Astrocyte (in vitro differentiated cells and primary cell): ENCODE results near the gene FAM78B. TPM values are rescaled to one million over a fixed set of nuclear protein-coding genes. Genes with fewer than 3 reads are reported as not detected.

ENCODE experiments used
- DNase-seq: peaks from one replicate; pipeline ENCODE4 v3.0.0-alpha.2; 2010; ENCODE audit warnings: low read depth
- FAIRE-seq: peaks from 2 replicates; lab custom pipeline; 2011; peaks lifted over from hg19 to GRCh38; lab: Jason Lieb, UNC
- H2AFZ ChIP-seq: 2 replicates; pipeline ENCODE4 v1.6.0; 2012; ENCODE audit warnings: low read depth, low read length, inconsistent platforms
- H3K27ac ChIP-seq: 2 replicates; pipeline ENCODE4 v1.5.1; 2011; ENCODE audit warnings: low read depth, low read length, inconsistent platforms
- H3K27me3 ChIP-seq: 2 replicates; pipeline ENCODE4 v1.6.0; 2011; ENCODE audit warnings: low read length, inconsistent platforms; ENCODE audit not compliant: insufficient read depth
- H3K36me3 ChIP-seq: 2 replicates; pipeline ENCODE4 v1.5.1; 2011; ENCODE audit warnings: low read length, inconsistent platforms; ENCODE audit not compliant: insufficient read depth
- H3K4me1 ChIP-seq: 2 replicates; pipeline ENCODE4 v1.5.1; 2011; ENCODE audit warnings: low read length, inconsistent platforms; ENCODE audit not compliant: insufficient read depth
- H3K4me2 ChIP-seq: 2 replicates; pipeline ENCODE4 v1.6.0; 2012; ENCODE audit warnings: low read length, inconsistent platforms
- H3K4me3 ChIP-seq: 2 replicates; pipeline ENCODE4 v1.5.1; 2011; ENCODE audit warnings: low read depth, mild to moderate bottlenecking, low read length, inconsistent platforms; ENCODE audit not compliant: insufficient read depth
- H3K79me2 ChIP-seq: 2 replicates; pipeline ENCODE4 v1.6.0; 2012; ENCODE audit warnings: mild to moderate bottlenecking, low read length, inconsistent platforms; ENCODE audit not compliant: insufficient read depth
- H3K9ac ChIP-seq: 2 replicates; pipeline ENCODE4 v1.6.0; 2012; ENCODE audit warnings: mild to moderate bottlenecking, low read length, inconsistent platforms
- H3K9me3 ChIP-seq: 2 replicates; pipeline ENCODE4 v1.5.1; 2012; ENCODE audit warnings: low read depth, mild to moderate bottlenecking, low read length, inconsistent platforms; ENCODE audit not compliant: insufficient read depth
- H4K20me1 ChIP-seq: 2 replicates; pipeline ENCODE4 v1.6.0; 2012; ENCODE audit warnings: low read length, inconsistent platforms; ENCODE audit not compliant: insufficient read depth
- H3K27ac Mint-ChIP-seq: one replicate; pipeline ENCODE4 v1.8.0; 2021; ENCODE audit warnings: mild to moderate bottlenecking, mixed read lengths; ENCODE audit not compliant: unreplicated experiment
- H3K27me3 Mint-ChIP-seq: one replicate; pipeline ENCODE4 v1.8.0; 2021; ENCODE audit warnings: low read depth, mixed read lengths; ENCODE audit not compliant: unreplicated experiment
- H3K36me3 Mint-ChIP-seq: one replicate; pipeline ENCODE4 v1.8.0; 2021; ENCODE audit warnings: low read depth, mixed read lengths; ENCODE audit not compliant: unreplicated experiment
- H3K4me1 Mint-ChIP-seq: one replicate; pipeline ENCODE4 v1.8.0; 2021; ENCODE audit warnings: low read depth, mixed read lengths; ENCODE audit not compliant: unreplicated experiment
- H3K4me3 Mint-ChIP-seq: one replicate; pipeline ENCODE4 v1.8.0; 2021; ENCODE audit warnings: mild to moderate bottlenecking, moderate library complexity, mixed read lengths; ENCODE audit not compliant: unreplicated experiment
- H3K9me3 Mint-ChIP-seq: one replicate; pipeline ENCODE4 v1.8.0; 2021; ENCODE audit warnings: mild to moderate bottlenecking, mixed read lengths; ENCODE audit not compliant: unreplicated experiment
- EZH2 ChIP-seq: IDR thresholded peaks from 2 replicates; pipeline ENCODE4 v1.6.1; 2012; ENCODE audit warnings: mild to moderate bottlenecking, low read length, inconsistent platforms; ENCODE audit not compliant: insufficient read depth
- total RNA-seq: library from RNA; stranded (reverse); gene quantifications from 2 replicates; pipeline ENCODE4 v1.2.1, GENCODE V29; 2021
- TF ChIP-seq, protein P1 (sequence below): IDR thresholded peaks from 2 replicates; pipeline ENCODE4 v1.5.1; 2011; ENCODE audit warnings: low read depth, mild to moderate bottlenecking, inconsistent platforms, low read length, moderate library complexity; ENCODE audit not compliant: insufficient read depth

The FAM78B gene
- total RNA-seq, 1 donor from 2014 or later: 0.20 TPM

DNA sequence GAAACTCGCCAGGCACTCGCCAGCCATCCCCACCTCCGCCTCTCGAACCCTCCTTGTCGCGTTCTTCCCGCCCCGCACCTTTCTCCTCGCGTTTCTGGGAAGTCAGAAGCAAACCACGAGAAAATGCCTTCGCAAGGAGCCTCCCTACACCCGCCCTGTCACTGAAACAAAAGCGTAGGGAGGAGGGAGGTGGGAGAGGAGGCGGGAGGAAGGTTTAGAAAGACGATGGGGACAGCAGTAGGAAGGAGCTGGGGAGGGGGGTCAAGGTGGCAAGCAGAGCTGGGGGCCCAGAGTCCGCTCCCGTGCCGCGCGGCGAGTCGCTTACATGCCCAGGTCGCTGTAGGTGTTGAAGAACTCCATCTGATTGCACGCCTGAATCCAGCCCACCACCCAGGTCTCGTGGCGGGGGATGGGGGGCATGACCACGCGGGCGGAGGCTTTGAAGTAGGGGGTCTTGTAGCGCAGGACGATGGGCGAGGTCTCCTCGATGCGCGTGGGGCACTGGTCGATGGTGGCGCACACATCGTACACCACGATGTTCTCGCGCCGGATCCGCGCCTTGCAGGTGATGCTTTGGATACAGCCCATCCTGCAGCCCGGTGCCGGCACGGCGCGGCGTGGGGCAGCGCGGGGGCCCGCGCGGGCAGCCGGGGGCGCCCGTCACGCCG is 1.0 kb downstream of the FAM78B start:
- Histone ChIP-seq H3K79me2 (no peaks in the 10 kb centered on the region), H2AFZ (peak overlapping the region; percentile 56), H3K27me3 (peaks cover 29% of the 10 kb centered on the region), H3K9me3 (no peaks in the 10 kb centered on the region), H3K4me2 (peak overlapping the region; percentile 81), H3K27ac (no peak overlapping the region), H3K9ac (no peak overlapping the region), H4K20me1 (no peaks in the 10 kb centered on the region), H3K36me3 (no peaks in the 10 kb centered on the region), H3K4me3 (peak overlapping the region; percentile 46), H3K4me1 (peaks cover 3% of the 10 kb centered on the region)
- peak; percentile 51 for DNase-seq
- Mint-ChIP-seq H3K27ac (no peak overlapping the region), H3K4me3 (peak overlapping the region; percentile 85), H3K4me1 (peaks cover 5% of the 10 kb centered on the region), H3K9me3 (peaks cover 2% of the 10 kb centered on the region), H3K36me3 (no peaks in the 10 kb centered on the region), H3K27me3 (peaks cover 58% of the 10 kb centered on the region)
- FAIRE-seq: no peak
- TF ChIP-seq, protein P1, sequence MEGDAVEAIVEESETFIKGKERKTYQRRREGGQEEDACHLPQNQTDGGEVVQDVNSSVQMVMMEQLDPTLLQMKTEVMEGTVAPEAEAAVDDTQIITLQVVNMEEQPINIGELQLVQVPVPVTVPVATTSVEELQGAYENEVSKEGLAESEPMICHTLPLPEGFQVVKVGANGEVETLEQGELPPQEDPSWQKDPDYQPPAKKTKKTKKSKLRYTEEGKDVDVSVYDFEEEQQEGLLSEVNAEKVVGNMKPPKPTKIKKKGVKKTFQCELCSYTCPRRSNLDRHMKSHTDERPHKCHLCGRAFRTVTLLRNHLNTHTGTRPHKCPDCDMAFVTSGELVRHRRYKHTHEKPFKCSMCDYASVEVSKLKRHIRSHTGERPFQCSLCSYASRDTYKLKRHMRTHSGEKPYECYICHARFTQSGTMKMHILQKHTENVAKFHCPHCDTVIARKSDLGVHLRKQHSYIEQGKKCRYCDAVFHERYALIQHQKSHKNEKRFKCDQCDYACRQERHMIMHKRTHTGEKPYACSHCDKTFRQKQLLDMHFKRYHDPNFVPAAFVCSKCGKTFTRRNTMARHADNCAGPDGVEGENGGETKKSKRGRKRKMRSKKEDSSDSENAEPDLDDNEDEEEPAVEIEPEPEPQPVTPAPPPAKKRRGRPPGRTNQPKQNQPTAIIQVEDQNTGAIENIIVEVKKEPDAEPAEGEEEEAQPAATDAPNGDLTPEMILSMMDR: no peak
- TF ChIP-seq EZH2: peak; percentile 40

DNA sequence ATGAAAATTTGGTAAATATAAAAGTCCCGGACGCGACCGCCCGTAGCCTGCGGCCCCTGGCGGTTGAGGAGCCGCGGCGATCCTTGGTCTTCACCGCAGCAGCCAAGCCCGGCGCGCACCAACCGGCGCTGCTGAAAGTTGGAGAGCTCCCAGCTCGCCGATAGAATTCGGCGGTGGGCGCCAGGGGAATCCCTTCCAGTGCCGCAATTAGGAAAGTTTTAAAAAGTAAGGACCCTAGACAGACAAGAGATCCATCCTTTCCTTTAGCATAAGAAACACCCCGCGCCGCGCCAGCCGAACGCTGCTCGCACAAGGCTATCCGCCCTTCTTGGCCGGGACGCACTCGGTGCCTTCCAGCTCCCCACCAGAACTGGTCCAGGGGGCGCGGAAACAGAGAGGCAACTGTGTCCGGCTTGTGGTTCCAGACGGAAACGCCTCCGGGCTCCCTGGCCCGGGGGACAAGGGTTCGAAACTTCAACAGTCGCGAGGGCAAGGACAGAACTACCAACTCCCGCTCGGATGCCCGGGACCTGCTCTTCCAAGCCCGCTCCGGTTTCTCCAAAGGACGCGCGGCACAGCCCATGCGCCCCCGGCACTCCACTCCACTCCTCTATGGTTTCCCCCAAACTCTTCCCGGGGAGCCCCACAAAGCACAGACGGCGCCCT is 1.7 kb downstream of the FAM78B start:
- no peaks in the 10 kb centered on the region for H3K9me3 ChIP-seq
- H2AFZ ChIP-seq: peak overlapping the region; percentile 56
- peak overlapping the region; percentile 81 for H3K4me2 ChIP-seq
- H3K4me3 ChIP-seq: peak overlapping the region; percentile 46
- peaks cover 3% of the 10 kb centered on the region for H3K4me1 ChIP-seq
- H3K36me3 ChIP-seq: no peaks in the 10 kb centered on the region
- H3K79me2 ChIP-seq: no peaks in the 10 kb centered on the region
- Mint-ChIP-seq H3K36me3 (no peaks in the 10 kb centered on the region), H3K27me3 (peaks cover 59% of the 10 kb centered on the region), H3K9me3 (peaks cover 2% of the 10 kb centered on the region), H3K4me3 (peak overlapping the region; percentile 85), H3K4me1 (peaks cover 5% of the 10 kb centered on the region), H3K27ac (peak overlapping the region; percentile 53)
- DNase-seq (peak; percentile 68), FAIRE-seq (no peak)
- TF ChIP-seq EZH2: peak; percentile 29
- TF ChIP-seq, protein P1: peak; percentile 29
- peaks cover 29% of the 10 kb centered on the region for H3K27me3 ChIP-seq
- H3K27ac ChIP-seq: no peak overlapping the region
- H4K20me1 ChIP-seq: no peaks in the 10 kb centered on the region
- no peak overlapping the region for H3K9ac ChIP-seq

DNA sequence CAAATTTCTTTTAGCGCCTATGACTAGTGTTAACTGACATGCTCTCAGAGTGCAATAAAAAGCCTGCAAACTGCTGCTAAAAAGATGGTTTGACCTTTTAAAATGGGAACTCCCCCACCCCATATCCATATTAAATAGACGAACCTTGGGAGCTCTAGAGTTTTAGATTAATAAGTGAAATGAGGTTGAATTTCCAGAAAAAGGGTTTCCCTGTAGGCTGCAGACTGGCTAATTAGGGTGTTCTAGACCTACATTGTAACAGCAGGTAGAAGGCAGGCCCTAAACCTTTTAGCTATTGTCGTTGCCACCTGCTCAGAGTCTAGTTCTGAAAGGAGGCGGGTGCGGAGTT is 2.2 kb downstream of the FAM78B start:
- Histone ChIP-seq H3K27me3 (peaks cover 29% of the 10 kb centered on the region), H2AFZ (no peak overlapping the region), H3K4me1 (peaks cover 3% of the 10 kb centered on the region), H4K20me1 (no peaks in the 10 kb centered on the region), H3K27ac (no peak overlapping the region), H3K4me2 (peak overlapping the region; percentile 81), H3K36me3 (no peaks in the 10 kb centered on the region), H3K79me2 (no peaks in the 10 kb centered on the region), H3K9ac (no peak overlapping the region), H3K4me3 (no peak overlapping the region), H3K9me3 (no peaks in the 10 kb centered on the region)
- TF ChIP-seq EZH2: no peak
- TF ChIP-seq, protein P1: no peak
- FAIRE-seq (no peak), DNase-seq (no peak)
- Mint-ChIP-seq H3K27ac (no peak overlapping the region), H3K27me3 (peaks cover 64% of the 10 kb centered on the region), H3K36me3 (no peaks in the 10 kb centered on the region), H3K4me3 (peak overlapping the region; percentile 85), H3K4me1 (peaks cover 5% of the 10 kb centered on the region), H3K9me3 (peaks cover 3% of the 10 kb centered on the region)
